Measurements from ENCODE around the gene GRIP1. TPM values are rescaled to one million over a fixed set of nuclear protein-coding genes. Genes with fewer than 3 reads are reported as not detected.

The GRIP1 gene
- total and polyA plus RNA-seq, 2 donors (not counting 1 experiment from before 2014, with no cell fraction given), result 0.12 TPM; not detected in 1

DNA sequence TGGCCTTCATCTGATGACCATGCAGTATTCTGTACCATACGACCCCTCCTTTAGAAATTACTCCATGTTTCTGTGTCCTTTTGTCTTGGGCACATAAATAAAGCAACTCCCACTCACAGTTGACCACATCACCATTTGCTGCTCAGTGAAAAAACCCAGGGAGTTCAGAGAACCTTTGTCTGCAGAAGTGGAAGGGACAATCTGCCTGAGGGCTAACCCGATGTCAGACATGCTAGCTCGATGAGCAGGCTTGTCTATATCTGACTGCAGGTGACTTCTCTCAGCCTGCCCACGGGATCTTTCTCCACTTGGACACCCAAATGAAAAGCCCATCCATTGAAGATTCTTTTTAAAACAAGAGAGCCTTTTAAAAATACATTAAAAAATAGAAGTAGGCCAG is 45.7 kb upstream of the GRIP1 start:
- Histone ChIP-seq H3K4me2 (ENCODE audit: extremely low read depth, insufficient read depth, low read length) (no peak overlapping the region), H3K4me3 (replicated peaks in 1 of 4; ENCODE audit: control extremely low read depth in 1 of 4, insufficient read depth in 1 of 4, low read depth in 3 of 4, low read length in 4 of 4) (no peak overlapping the region), H3K27ac (ENCODE audit: insufficient read depth, low read length) (no peak overlapping the region), H3K9ac (ENCODE audit: insufficient read depth, low read length) (no peak overlapping the region), H2AFZ (ENCODE audit: low read length) (no peak overlapping the region), H3K36me3 (ENCODE audit: control insufficient read depth, insufficient read depth, low read length) (no peaks in the 10 kb centered on the region), H3K79me2 (ENCODE audit: control insufficient read depth, insufficient read depth, low read length) (no peaks in the 10 kb centered on the region), H3K4me1 (ENCODE audit: control insufficient read depth, extremely low read depth, insufficient read depth, low read length) (no peaks in the 10 kb centered on the region), H3K27me3 (ENCODE audit: control insufficient read depth, insufficient read depth, low read length) (no peaks in the 10 kb centered on the region), H4K20me1 (ENCODE audit: control insufficient read depth, extremely low read depth, insufficient read depth, low read length) (no peaks in the 10 kb centered on the region), H3K9me3 (ENCODE audit: control insufficient read depth, insufficient read depth, low read depth, low read length) (no peaks in the 10 kb centered on the region)
- no peak for DNase-seq (ENCODE audit: low read depth in 2 of 2)
- TF ChIP-seq EZH2 (IDR thresholded peaks at IDR 0.05; ENCODE audit: low read length, missing control alignments) (no peak), CTCF (conservative IDR thresholded peaks at IDR 0.05 in 1 of 2, IDR thresholded peaks at IDR 0.05 in 1 of 2; ENCODE audit: low read depth in 1 of 2, low read length in 2 of 2) (no peak)

DNA sequence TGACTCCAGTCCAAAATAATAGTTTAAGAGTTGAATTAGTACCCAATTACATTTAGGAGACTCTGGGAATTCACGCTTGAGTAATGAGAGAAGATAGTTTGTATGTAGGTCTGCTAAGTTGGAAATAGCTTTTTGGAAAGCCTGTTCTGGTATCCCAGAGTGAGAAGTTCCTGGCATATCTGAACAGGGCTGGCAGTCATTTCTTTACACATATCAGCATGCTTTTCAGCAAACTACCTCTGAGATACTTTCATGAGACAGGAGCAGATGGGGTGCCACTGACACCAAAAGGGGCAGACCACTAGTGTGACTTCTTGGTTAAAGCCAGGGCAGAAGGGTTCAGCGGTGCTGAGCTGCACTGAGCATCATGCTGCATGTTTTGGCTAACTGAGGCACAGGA is 45.1 kb upstream of the GRIP1 start:
- Histone ChIP-seq H3K4me1 (ENCODE audit: control insufficient read depth, extremely low read depth, insufficient read depth, low read length) (no peaks in the 10 kb centered on the region), H3K36me3 (ENCODE audit: control insufficient read depth, insufficient read depth, low read length) (no peaks in the 10 kb centered on the region), H4K20me1 (ENCODE audit: control insufficient read depth, extremely low read depth, insufficient read depth, low read length) (no peaks in the 10 kb centered on the region), H3K27me3 (ENCODE audit: control insufficient read depth, insufficient read depth, low read length) (no peaks in the 10 kb centered on the region), H3K27ac (ENCODE audit: insufficient read depth, low read length) (no peak overlapping the region), H3K4me3 (replicated peaks in 1 of 4; ENCODE audit: control extremely low read depth in 1 of 4, insufficient read depth in 1 of 4, low read depth in 3 of 4, low read length in 4 of 4) (no peak overlapping the region), H3K9me3 (ENCODE audit: control insufficient read depth, insufficient read depth, low read depth, low read length) (no peaks in the 10 kb centered on the region), H3K9ac (ENCODE audit: insufficient read depth, low read length) (no peak overlapping the region), H3K79me2 (ENCODE audit: control insufficient read depth, insufficient read depth, low read length) (no peaks in the 10 kb centered on the region), H2AFZ (ENCODE audit: low read length) (no peak overlapping the region), H3K4me2 (ENCODE audit: extremely low read depth, insufficient read depth, low read length) (no peak overlapping the region)
- no peak for TF ChIP-seq CTCF (conservative IDR thresholded peaks at IDR 0.05 in 1 of 2, IDR thresholded peaks at IDR 0.05 in 1 of 2; ENCODE audit: low read depth in 1 of 2, low read length in 2 of 2)
- DNase-seq (ENCODE audit: low read depth in 2 of 2), result no peak

DNA sequence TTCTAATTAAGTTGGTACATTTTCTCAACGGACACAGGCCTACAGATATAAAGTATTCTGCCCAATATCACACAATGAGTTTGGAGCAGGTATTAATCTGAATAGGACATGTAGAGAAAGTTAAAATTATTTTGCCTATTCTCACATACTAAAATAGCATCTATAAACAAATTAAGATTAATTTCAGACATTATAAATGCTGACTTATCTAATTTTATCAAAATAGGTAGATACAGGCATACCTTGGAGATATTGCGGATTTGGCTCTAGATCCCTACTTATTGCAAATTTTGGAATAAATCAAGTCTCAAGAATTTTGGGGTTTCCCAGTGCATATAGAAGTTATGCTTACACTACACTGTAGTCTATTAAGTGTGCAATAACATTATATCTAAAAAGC is 41.0 kb upstream of the GRIP1 start:
- no peaks in the 10 kb centered on the region for H4K20me1 ChIP-seq (ENCODE audit: control insufficient read depth, extremely low read depth, insufficient read depth, low read length)
- H3K9me3 ChIP-seq (ENCODE audit: control insufficient read depth, insufficient read depth, low read depth, low read length), result no peaks in the 10 kb centered on the region
- no peaks in the 10 kb centered on the region for H3K36me3 ChIP-seq (ENCODE audit: control insufficient read depth, insufficient read depth, low read length)
- no peak for DNase-seq (ENCODE audit: low read depth in 2 of 2)
- H3K27me3 ChIP-seq (ENCODE audit: control insufficient read depth, insufficient read depth, low read length), result no peaks in the 10 kb centered on the region
- no peak overlapping the region for H3K4me3 ChIP-seq (replicated peaks in 1 of 4; ENCODE audit: control extremely low read depth in 1 of 4, insufficient read depth in 1 of 4, low read depth in 3 of 4, low read length in 4 of 4)
- no peak overlapping the region for H3K27ac ChIP-seq (ENCODE audit: insufficient read depth, low read length)
- H3K9ac ChIP-seq (ENCODE audit: insufficient read depth, low read length), result no peak overlapping the region
- TF ChIP-seq EZH2 (IDR thresholded peaks at IDR 0.05; ENCODE audit: low read length, missing control alignments) (no peak), CTCF (conservative IDR thresholded peaks at IDR 0.05 in 1 of 2, IDR thresholded peaks at IDR 0.05 in 1 of 2; ENCODE audit: low read depth in 1 of 2, low read length in 2 of 2) (no peak)
- no peak overlapping the region for H2AFZ ChIP-seq (ENCODE audit: low read length)
- H3K4me1 ChIP-seq (ENCODE audit: control insufficient read depth, extremely low read depth, insufficient read depth, low read length), result no peaks in the 10 kb centered on the region
- no peak overlapping the region for H3K4me2 ChIP-seq (ENCODE audit: extremely low read depth, insufficient read depth, low read length)
- H3K79me2 ChIP-seq (ENCODE audit: control insufficient read depth, insufficient read depth, low read length), result no peaks in the 10 kb centered on the region
